ENCODE data around the gene GDI1. TPM values are rescaled to one million over a fixed set of nuclear protein-coding genes. Genes with fewer than 3 reads are reported as not detected.

The GDI1 gene
- polyA plus RNA-seq, 4 donors = 120 to 154 (median 127) TPM

GRCh38 chrX:154477891-154478477 is 41.0 kb downstream of the GDI1 start:
- no peak for DNase-seq (ENCODE audit: low read depth in 4 of 4, low spot score in 3 of 4)

- DNase-seq (ENCODE audit: low read depth in 4 of 4, low spot score in 3 of 4) = peak in 3 of 4 donors; percentile 60 to 68 (median 62)
Measured at GRCh38 chrX:154478728-154479622, 42.0 kb downstream of the GDI1 start, which contains the start of gene LAGE3. LAGE3 (minus strand) TSS chrX:154479281; CDS start chrX:154478915, 366 bp downstream.

DNA sequence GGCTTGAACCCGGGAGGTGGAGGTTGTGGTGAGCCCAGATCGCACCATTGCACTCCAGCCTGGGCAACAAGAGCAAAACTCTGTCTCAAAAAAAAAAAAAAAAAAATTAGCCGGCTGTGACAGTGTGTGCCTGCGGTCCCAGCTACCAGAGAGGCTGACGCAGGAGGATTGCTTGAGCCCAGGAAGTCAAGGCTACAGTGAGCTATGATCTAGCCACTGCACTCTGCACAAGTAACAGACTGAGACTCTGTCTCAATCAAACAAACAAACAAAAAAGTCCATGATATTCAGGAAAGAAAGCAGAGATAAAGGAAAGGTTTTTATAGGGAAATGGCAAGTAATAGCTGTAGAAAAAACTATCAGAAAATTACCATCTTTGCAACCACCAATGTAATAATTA is 44.2 kb downstream of the GDI1 start:
- DNase-seq (ENCODE audit: low read depth in 4 of 4, low spot score in 3 of 4) = no peak

DNA sequence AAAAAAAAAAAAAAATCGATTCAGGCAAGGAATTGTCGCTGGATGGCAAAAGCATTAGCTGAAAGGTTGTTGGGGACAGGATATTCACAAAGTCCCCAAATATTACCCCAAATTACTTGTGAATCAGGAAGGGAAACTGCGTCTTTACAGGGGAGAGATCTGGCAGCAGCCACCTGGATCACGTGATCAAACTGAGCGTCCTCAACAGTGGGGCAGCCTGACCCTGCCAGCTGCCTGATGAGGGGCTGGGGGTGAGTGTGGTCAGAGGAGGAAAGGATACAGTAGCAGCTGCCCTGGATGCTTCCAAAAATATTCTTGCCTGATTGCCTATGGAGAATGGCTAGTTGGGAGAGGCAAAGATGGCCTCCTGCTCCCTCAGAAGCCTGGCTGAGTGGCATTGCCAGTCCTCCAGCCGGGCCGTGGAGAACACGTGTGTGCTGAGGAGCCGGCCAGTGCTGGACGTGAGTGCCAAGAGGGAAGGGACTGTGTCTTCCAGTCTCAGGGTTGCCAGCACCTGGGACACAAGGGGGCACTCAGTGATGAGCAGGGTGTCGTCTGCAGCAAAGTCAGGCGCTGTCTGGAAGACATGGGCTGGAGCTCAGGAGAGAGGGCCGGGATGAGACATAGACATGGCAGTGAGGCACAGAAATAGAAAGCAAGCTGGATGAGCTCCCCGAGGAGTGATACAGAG is 45.1 kb downstream of the GDI1 start:
- DNase-seq (ENCODE audit: low read depth in 4 of 4, low spot score in 3 of 4) = no peak

GRCh38 chrX:154482786-154483185 is 45.8 kb downstream of the GDI1 start:
- no peak for DNase-seq (ENCODE audit: low read depth in 4 of 4, low spot score in 3 of 4)

DNA sequence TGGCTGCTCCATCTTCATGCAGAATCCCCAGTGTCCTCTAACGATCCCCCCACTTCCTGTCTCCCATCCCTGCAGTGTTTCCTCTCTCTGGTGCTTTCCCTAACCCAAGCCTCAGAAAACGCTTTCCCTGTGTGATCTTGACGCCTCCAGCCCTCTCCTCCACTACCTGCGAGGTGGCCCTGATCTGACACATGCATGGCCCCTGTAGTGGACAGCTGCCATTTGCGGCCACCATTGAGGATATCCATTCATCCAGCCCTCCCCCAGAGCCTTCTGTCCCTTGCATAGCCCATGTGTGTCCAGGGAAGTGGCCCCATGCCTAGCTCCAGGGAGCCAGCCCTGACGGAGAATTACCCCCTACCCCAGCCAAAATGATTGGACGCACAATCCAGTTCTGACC is 46.4 kb downstream of the GDI1 start:
- no peak for DNase-seq (ENCODE audit: low read depth in 4 of 4, low spot score in 3 of 4)

DNA sequence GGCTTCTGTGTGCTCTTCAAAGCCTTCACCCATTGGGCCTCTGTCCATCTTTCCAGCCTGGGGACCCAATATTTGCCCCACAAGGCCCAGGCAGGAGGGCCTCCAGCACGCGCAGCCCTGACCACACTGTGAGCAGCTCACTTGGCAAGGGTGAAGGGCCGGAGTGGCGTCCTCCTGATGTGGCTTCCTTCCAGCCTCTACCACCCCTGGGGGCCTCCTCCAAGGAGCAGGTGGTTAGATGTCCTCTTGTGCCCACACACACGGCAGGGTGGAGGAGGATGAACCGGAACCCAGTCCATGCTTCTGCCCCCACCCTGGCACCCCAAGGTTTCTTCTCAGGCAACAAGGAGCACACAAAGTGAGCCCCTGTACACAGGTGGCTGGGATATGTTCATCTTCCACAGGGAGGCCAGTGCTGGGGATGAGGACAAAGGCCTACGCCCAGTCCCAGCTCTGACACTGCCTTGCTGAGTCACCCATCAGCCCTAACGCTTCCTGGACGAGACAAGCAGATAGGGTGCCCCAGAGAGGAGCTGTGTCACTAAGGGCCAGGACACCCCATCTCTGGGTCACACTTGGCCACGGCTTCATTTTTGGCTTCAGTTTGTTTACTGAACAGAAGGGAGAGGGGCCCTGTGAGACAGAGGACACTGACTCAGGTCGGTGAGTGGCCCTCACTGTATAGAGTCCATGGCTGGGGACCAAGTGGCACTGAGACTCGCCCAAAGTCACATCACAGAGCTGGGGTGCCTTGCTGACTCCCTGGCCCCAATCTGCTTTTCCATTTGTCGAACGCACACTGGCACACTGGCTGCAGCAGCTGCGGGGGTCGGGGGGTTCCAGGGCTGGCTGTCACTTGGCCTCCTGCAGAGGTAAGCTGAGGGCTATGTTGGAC is 47.5 kb downstream of the GDI1 start:
- no peak for DNase-seq (ENCODE audit: low read depth in 4 of 4, low spot score in 3 of 4)

GRCh38 chrX:154485150-154486051 is 48.4 kb downstream of the GDI1 start:
- no peak for DNase-seq (ENCODE audit: low read depth in 4 of 4, low spot score in 3 of 4)

GRCh38 chrX:154486052-154486395 is 49.1 kb downstream of the GDI1 start:
- no peak for DNase-seq (ENCODE audit: low read depth in 4 of 4, low spot score in 3 of 4)

DNA sequence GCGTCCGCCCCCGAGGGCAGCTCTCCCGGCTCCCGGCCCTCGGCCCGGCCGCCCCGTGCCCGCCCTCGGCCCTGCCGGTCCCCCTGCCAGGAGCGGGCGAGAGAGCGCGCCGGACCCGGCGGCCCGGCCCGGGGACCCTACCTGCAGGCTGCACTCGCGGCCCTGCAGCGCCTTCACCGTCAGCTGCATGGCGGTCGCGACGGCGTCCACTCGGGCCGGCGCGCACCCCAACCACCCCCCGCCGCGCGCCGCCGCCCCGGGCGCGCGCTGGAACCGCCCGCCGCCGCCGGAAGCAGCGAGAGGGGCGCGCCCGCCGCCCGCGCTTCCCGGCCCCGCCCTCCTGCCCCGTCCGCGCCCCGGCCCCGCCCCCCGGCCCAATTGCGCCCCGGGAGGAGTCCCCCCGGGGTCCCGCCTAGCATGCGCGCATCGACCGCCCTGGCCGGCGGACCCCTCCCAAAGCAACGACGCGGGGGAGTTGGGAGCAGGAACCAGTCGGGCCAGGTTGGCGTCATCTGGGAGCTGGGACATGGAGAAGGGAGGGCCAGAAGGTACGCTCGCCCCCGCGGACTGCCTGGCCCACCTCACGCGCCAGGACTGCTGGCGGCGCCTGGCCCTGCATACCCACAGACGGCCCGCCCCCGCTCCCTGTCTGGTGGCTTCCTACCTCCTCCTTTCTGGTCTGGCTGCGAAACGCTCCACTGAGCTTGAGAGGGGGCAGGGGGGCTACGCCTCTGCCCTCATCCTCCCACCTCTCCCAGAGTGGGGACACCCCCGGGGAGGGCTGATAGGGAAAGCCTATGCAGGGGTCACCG is 49.6 kb downstream of the GDI1 start, which contains the start of gene UBL4A:
UBL4A (minus strand) TSS at position 220 of the 812 bp plus-strand sequence; CDS start at position 189, 31 bp downstream.
- DNase-seq (ENCODE audit: low read depth in 4 of 4, low spot score in 3 of 4) = peak in 3 of 4 donors; percentile 44 to 58 (median 52)

GRCh38 chrX:154487518-154488290 is 50.8 kb downstream of the GDI1 start:
- no peak for DNase-seq (ENCODE audit: low read depth in 4 of 4, low spot score in 3 of 4)

- DNase-seq (ENCODE audit: low read depth in 4 of 4, low spot score in 3 of 4) = no peak
Measured at GRCh38 chrX:154488336-154489075, 51.6 kb downstream of the GDI1 start.

DNA sequence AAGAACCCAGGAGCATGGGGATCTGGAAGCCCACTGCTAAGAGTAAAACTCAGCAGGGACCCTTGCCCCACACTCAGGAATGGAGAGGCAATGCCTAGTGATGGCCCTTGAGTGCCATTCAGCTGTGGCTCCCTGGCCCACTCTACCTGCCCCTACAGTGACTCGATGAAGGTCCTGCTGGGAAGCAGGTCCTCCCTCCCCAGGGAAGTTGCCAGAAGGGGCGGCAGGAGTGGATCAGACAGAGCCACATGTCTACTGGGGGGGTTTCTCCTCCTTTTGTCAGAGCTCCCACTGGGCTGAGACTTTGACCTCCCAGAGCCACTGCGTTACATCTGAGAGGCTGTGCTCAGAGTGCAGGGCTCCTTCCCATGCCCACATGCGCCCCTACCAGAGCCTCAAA is 52.2 kb downstream of the GDI1 start:
- no peak for DNase-seq (ENCODE audit: low read depth in 4 of 4, low spot score in 3 of 4)

GRCh38 chrX:154490021-154490413 is 53.1 kb downstream of the GDI1 start:
- no peak for DNase-seq (ENCODE audit: low read depth in 4 of 4, low spot score in 3 of 4)

- peak; percentile 71 to 78 (median 76) for DNase-seq (ENCODE audit: low read depth in 4 of 4, low spot score in 3 of 4)
Measured at GRCh38 chrX:154490414-154491083, 53.6 kb downstream of the GDI1 start, which contains the start of gene SLC10A3. SLC10A3 (minus strand) TSS chrX:154490629; CDS start chrX:154488940, 1,689 bp downstream.
